PC-3 (cell line): ENCODE measurements around the gene SLC25A23. TPM values are rescaled to one million over a fixed set of nuclear protein-coding genes. Genes with fewer than 3 reads are reported as not detected.
A peak's percentile ranks its signal among the peaks of the same experiment; 100 is the strongest.

ENCODE experiments used
- ATAC-seq: fragments of 200-7000 bp; cut with Tn5 transposase; 2 replicates; pipeline ENCODE4 v1.9.1; 2020; ENCODE audit warnings: mild to moderate bottlenecking, moderate library complexity
- BruUV-seq: library from RNA; stranded (reverse); fragments of 400-500 nt; replicated peaks from 2 replicates; lab custom pipeline; 2021; lab: Mats Ljungman, UMichigan
- CTCF ChIA-PET: fragments of 300-600 bp; sonication (Branson Sonifier 250); formaldehyde crosslinking; loops from one replicate; lab custom pipeline; 2022; ENCODE audit warnings: antibody characterized with exemption; lab: Charles Lee
- POLR2A ChIA-PET: fragments of 300-600 bp; sonication (Branson Sonifier 250); formaldehyde crosslinking; loops from one replicate; lab custom pipeline; 2022; ENCODE audit warnings: antibody characterized with exemption; ENCODE audit not compliant: unreplicated experiment; lab: Charles Lee
- DNase-seq: peaks from one replicate; pipeline ENCODE4 v3.0.0-alpha.2; 2015
- H2AFZ ChIP-seq: fragments of 300-600 bp; sonication (generic); 2 replicates; pipeline ENCODE4 v1.6.0; 2016; ENCODE audit warnings: antibody characterized with exemption, low read length
- H3F3A ChIP-seq: fragments of 300-600 bp; sonication (generic); one replicate; pipeline ENCODE4 v1.6.0; 2017; ENCODE audit warnings: antibody characterized with exemption, low read length, control low read depth, mild to moderate bottlenecking; ENCODE audit not compliant: unreplicated experiment
- H3K27ac ChIP-seq: fragments of 300-600 bp; sonication (generic); 2 replicates; pipeline ENCODE4 v1.5.1; 2016; ENCODE audit warnings: mild to moderate bottlenecking, low read length
- H3K27me3 ChIP-seq: fragments of 300-600 bp; sonication (generic); 2 replicates; pipeline ENCODE4 v1.6.1; 2016; ENCODE audit warnings: low read length, mixed read lengths
- H3K36me3 ChIP-seq: fragments of 300-600 bp; sonication (generic); 2 replicates; pipeline ENCODE4 v1.6.1; 2016; ENCODE audit warnings: low read depth, mixed run types, low read length, mixed read lengths
- H3K4me1 ChIP-seq: fragments of 300-600 bp; sonication (generic); 2 replicates; pipeline ENCODE4 v1.5.1; 2016; ENCODE audit warnings: low read length; ENCODE audit not compliant: insufficient read depth
- H3K4me2 ChIP-seq: fragments of 300-600 bp; sonication (generic); 2 replicates; pipeline ENCODE4 v1.6.0; 2016; ENCODE audit warnings: low read length
- H3K4me3 ChIP-seq: fragments of 300-600 bp; sonication (generic); 2 replicates; pipeline ENCODE4 v1.5.1; 2016; ENCODE audit warnings: mild to moderate bottlenecking, low read length, mixed read lengths
- H3K79me2 ChIP-seq: fragments of 300-600 bp; sonication (generic); 2 replicates; pipeline ENCODE4 v1.6.1; 2017; ENCODE audit warnings: low read length, mixed read lengths
- H3K9ac ChIP-seq: fragments of 300-600 bp; sonication (generic); 2 replicates; pipeline ENCODE4 v1.6.0; 2016; ENCODE audit warnings: mild to moderate bottlenecking, low read length
- H3K9me2 ChIP-seq: fragments of 300-600 bp; sonication (generic); replicated peaks from 2 replicates; pipeline ENCODE4 v1.6.1; 2016; ENCODE audit warnings: mixed run types, low read length, mixed read lengths
- H3K9me3 ChIP-seq: fragments of 300-600 bp; sonication (generic); 2 replicates; pipeline ENCODE4 v1.6.1; 2016; ENCODE audit warnings: low read length, mixed read lengths
- H4K20me1 ChIP-seq: fragments of 300-600 bp; sonication (generic); 2 replicates; pipeline ENCODE4 v1.6.1; 2016; ENCODE audit warnings: low read length, mixed read lengths
- CTCF ChIP-seq: fragments of 300-600 bp; sonication (generic); conservative IDR thresholded peaks from 2 replicates; pipeline ENCODE4 v1.5.1; 2017; ENCODE audit warnings: antibody characterized with exemption, low read depth, mild to moderate bottlenecking, low read length
- EZH2 ChIP-seq: fragments of 300-600 bp; sonication (generic); IDR thresholded peaks from one replicate; pipeline ENCODE4 v1.6.1; 2017; ENCODE audit warnings: antibody characterized with exemption, mild to moderate bottlenecking, low read length; ENCODE audit not compliant: unreplicated experiment
- EZH2phosphoT487 ChIP-seq: fragments of 300-600 bp; sonication (generic); IDR thresholded peaks from 2 replicates; pipeline ENCODE4 v1.6.1; 2018; ENCODE audit warnings: mild to moderate bottlenecking, antibody characterized with exemption, low read length, borderline replicate concordance
- intact Hi-C: fragments of 100-400 bp; cut with micrococcal nuclease; formaldehyde crosslinking; loops from 2 replicates; pipeline ENCODE4 v1.9.0; 2023
- total RNA-seq: library from RNA; depleted of rRNA; stranded (reverse); fragments of >200 nt; gene quantifications from 2 replicates; pipeline ENCODE4 v1.2.3, GENCODE V29; 2014

Gene SLC25A23
- total RNA-seq, 1 experiment from 2014 or later, result 61.4 TPM

DNA sequence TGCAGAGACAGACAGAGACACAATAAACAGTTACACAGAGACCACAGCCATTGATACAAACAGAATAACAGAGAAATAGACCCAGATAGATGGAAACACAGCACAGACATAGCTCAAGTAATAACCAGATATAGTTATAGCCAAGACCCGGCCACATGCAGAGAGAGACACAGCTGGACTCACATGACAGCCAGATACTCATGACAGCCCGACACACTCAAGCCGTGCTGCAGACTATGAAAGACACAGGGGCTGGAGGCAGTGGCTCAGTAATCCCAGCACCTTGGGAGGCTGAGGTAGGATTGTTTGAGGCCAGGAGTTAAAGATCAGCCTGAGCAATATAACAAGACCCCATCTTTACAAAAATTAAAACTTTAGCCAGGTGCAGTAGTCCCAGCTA, 23.6 kb upstream of the SLC25A23 start:
- Histone ChIP-seq H3K27me3 (no peaks in the 10 kb centered on the region), H3F3A (no peaks in the 10 kb centered on the region), H4K20me1 (no peaks in the 10 kb centered on the region), H3K4me1 (no peaks in the 10 kb centered on the region), H3K4me2 (no peak overlapping the region), H3K79me2 (no peaks in the 10 kb centered on the region), H3K36me3 (no peaks in the 10 kb centered on the region), H2AFZ (no peak overlapping the region), H3K9ac (no peak overlapping the region), H3K9me2 (no peaks in the 10 kb centered on the region), H3K4me3 (no peak overlapping the region), H3K9me3 (no peaks in the 10 kb centered on the region), H3K27ac (no peak overlapping the region)
- intact Hi-C loops, result no loop called here
- BruUV-seq, result no TSS peak
- POLR2A ChIA-PET, result interaction anchor here (0.6 kb wide), 1 partner anchor 114 kb away, joined by 3 read pairs; no protein-coding TSS in a partner anchor
- no peak for ATAC-seq
- no peak for DNase-seq
- TF ChIP-seq EZH2 (no peak), EZH2phosphoT487 (no peak), CTCF (no peak)
- CTCF ChIA-PET, result no interaction called here

GRCh38 chr19:6482343-6482686, 22.7 kb upstream of the SLC25A23 start:
- Histone ChIP-seq H3K9me3 (no peaks in the 10 kb centered on the region), H3K36me3 (no peaks in the 10 kb centered on the region), H3K9me2 (no peaks in the 10 kb centered on the region), H3K9ac (no peak overlapping the region), H4K20me1 (no peaks in the 10 kb centered on the region), H3K79me2 (no peaks in the 10 kb centered on the region), H3K4me2 (no peak overlapping the region), H3K27ac (no peak overlapping the region), H2AFZ (no peak overlapping the region), H3K4me1 (no peaks in the 10 kb centered on the region), H3K27me3 (no peaks in the 10 kb centered on the region), H3K4me3 (no peak overlapping the region), H3F3A (no peaks in the 10 kb centered on the region)
- intact Hi-C loops, result no loop called here
- no peak for TF ChIP-seq EZH2phosphoT487
- no peak for TF ChIP-seq CTCF
- no peak for TF ChIP-seq EZH2
- DNase-seq (no peak), ATAC-seq (no peak)
- CTCF ChIA-PET, result no interaction called here
- BruUV-seq, result no TSS peak
- POLR2A ChIA-PET, result no interaction called here

GRCh38 chr19:6481541-6482342, 22.1 kb upstream of the SLC25A23 start, which contains the start of gene DENND1C:
Gene DENND1C, minus strand, starts transcription at chr19:6481787. Its CDS starts 92 bp downstream, at chr19:6481695.
- Histone ChIP-seq H3K4me2 (no peak within 1 kb of the TSS), H3K4me3 (no peak within 1 kb of the TSS), H3K36me3 (no peaks in the 10 kb centered on the region), H3F3A (no peaks in the 10 kb centered on the region), H3K4me1 (no peaks in the 10 kb centered on the region), H3K9me3 (no peaks in the 10 kb centered on the region), H3K79me2 (no peaks in the 10 kb centered on the region), H3K9me2 (no peaks in the 10 kb centered on the region), H3K9ac (no peak within 1 kb of the TSS), H4K20me1 (no peaks in the 10 kb centered on the region), H2AFZ (no peak within 1 kb of the TSS), H3K27ac (no peak within 1 kb of the TSS), H3K27me3 (no peaks in the 10 kb centered on the region)
- ChIA-PET CTCF (no interaction called here), POLR2A (interaction anchor here (0.6 kb wide), 1 partner anchor 121 kb away, joined by 24 read pairs; no protein-coding TSS in a partner anchor)
- DNase-seq, result peak; percentile 35
- BruUV-seq, result no TSS peak
- peak; percentile 52 for ATAC-seq
- intact Hi-C loops, result no loop called here
- no peak for TF ChIP-seq EZH2phosphoT487
- TF ChIP-seq CTCF, result peak; percentile 71
